ENCODE measurements around the gene DEAF1.

- TF ChIP-seq CTCF (IDR thresholded peaks at IDR 0.05 in 4 of 5, conservative IDR thresholded peaks at IDR 0.05 in 1 of 5): no peak
- no peak for TF ChIP-seq POLR2A (IDR thresholded peaks at IDR 0.05)
Measured at GRCh38 chr11:702462-703461, 7.7 kb upstream of the DEAF1 start.

All from gastrocnemius medialis (tissue), 4 donors.